GDM1 (cell line): Measurements from ENCODE around the gene ARL13B.
"Not testable (repeated sequence)": the region's sequence is repeated elsewhere in the genome, so short reads cannot be mapped to it uniquely, and the experiment has no call there.

Source experiments
- DNase-seq: peaks from one replicate; lab custom pipeline; 2025; lab: John Stamatoyannopoulos, UW

The ARL13B gene

DNA sequence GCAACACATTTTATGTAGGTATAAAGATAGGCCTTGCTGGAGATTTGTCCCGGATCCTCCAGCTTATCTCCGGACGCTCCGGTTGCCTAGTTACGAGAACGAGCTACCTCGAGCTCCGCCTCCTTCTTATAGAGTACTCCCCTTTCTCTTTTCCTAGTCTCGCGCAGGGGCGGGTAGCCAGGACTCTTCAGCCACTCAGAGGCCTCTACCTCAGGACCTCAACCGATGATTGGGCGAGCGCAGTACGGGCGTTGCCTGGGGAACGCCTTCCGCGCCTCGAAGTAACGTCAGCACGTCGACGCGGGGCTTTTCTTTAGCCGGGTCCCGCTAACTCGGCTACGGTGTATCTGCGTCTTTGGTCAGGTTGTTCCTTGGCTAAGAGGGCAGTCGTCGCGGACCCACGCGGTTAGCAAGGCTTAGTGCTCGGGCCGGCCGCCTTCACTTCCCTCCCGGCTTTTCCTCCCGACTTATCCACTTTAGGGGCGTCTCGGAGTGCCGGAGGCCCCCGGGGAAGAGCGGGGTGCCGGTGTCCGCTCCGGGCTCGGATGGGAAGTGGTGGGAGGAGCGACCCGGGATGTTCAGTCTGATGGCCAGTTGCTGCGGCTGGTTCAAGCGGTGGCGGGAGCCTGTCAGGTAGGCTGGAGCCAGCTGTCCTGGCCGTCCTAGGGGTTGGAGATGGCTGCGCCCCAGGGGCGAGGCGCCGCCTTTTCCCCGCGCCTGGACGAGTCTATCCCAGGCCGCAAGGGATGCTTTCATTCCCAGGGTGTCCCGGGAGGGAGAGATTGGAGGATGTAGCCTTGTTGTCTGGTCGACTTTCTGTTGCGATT, at the start of gene ARL13B:
Gene ARL13B, plus strand, starts transcription at position 306 of the 827 bp plus-strand sequence. Its CDS starts 269 bp downstream, at position 575.
- peak; percentile 94 for DNase-seq

DNA sequence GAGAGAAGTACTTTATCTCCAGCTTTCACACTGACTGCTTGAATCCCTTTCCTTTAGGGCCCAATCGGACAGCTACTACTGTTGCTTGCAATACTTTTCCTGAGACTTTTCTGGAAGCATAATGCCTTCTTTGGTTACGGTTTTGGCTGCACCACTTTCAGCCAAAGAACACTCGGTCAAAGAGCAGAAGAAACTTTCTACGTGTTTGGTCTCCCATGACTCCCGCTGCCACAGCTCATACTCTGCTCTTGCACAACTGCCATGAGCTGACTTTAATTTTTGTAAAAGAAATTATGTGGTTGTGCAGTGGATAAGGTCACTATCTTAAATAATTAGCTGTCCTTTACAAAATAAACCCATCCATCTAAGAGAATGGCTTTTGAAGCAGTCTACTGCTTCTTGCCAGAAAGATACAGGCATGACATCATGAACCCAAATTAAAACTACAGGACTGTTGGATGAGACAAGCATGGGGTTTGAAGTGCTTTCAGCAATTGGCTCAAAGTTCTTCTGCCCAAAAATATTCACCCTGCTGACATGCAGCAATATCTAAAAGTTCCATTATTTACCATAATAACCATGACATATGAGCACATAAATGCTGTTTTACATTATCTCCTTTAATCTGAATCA, 48.2 kb upstream of the ARL13B start:
- no peak for DNase-seq

DNA sequence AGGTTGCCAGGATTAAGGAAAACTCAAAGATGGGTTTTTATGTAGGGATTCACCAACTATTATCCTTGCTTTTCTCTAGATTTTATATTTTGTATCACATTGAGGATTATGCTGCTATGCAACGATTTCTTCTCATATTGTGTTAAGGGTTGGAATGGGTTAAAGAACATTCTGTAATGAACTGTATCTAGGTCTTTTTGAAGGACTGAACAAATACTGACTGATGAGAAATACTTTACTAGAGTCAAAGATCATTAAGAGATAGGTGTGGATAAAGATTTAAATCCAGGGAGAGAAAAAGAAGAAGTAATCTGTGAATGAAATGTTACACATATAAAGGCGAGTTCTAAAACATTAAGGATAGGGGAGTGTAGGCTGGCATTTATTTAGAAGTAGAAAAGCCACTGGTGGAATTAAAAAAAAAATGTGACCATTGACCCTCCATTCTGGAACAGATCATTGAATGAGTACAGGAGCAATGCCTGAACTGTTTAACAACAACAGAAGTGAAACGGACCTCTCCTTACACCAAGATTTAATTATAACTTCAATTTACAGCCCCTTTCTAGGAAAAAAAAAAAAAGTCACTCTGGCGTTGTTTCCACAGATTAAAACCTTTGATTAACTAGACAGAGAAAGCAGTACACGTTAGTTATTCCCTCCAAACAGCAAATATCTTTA, 45.4 kb upstream of the ARL13B start:
- DNase-seq = no peak

DNA sequence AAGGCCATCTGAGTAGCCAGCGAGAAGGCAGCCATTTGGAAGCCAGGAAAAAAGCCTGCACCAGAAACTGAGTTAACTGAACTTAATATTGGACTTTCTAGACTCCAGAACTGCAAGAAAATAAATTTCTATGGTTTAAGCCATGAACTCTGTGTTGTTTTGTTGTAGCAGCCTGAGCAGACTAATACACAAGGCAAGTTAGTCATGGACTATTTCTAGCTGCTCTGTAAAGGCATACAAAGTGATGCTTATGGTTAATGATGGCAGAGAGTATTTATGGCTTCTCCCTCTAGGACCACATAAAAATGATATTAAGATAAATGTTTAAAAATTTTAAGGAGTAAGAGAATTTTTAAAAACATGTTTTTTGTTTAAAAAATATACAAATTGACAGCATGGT, 43.4 kb upstream of the ARL13B start:
- no peak for DNase-seq

DNA sequence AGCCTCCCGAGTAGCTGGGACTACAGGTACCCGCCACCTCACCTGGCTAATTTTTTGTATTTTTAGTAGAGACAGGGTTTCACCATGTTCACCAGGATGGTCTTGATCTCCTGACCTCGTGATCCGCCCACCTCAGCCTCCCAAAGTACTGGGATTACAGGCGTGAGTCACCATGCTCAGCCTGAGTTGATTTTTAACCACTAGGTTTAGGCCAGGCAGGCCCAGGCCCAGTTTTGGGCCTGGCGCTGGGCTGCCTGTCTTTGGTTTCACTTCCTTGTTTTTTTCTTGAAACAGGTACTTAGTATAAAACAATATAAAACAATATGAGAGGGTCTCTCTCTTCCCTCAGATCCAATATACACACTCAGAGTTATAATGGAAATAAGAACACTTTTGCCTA, 42.5 kb upstream of the ARL13B start:
- not testable (repeated sequence) for DNase-seq

DNA sequence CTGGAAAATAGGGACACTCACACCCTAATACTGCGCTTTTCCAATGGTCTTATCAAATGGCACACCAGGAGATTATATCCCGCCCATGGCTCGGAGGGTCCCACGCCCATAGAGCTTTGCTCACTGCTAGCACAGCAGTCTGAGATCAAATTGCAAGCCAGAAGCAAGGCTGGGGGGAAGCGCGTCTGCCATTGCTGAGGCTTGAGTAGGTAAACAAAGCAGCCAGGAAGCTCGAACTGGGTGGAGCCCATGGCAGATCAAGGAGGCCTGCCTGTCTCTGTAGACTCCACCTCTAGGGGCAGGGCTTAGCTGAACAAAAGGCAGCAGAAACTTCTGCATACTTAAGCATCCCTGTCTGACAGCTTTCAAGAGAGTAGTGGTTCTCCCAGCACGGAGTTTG, 30.0 kb upstream of the ARL13B start:
- not testable (repeated sequence) for DNase-seq

DNA sequence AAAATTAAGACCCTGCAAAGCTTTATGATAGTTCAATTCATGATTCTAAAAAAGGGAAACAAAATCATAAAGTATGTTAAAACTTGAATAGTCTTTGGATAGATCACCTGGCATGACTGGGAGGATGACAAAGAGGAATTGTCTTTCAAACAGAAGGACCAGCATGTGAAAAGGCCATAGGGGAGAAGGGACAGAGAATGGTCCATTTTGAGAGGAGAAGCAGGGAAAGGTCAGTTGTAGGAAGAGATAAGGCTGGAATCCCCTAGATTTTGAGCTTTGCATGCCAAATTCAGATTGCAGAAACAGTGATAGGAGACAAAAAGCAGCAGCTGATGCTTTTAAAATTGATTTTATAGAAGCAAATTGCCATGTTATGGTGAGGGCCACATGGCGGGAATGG, 18.9 kb upstream of the ARL13B start:
- no peak for DNase-seq

DNA sequence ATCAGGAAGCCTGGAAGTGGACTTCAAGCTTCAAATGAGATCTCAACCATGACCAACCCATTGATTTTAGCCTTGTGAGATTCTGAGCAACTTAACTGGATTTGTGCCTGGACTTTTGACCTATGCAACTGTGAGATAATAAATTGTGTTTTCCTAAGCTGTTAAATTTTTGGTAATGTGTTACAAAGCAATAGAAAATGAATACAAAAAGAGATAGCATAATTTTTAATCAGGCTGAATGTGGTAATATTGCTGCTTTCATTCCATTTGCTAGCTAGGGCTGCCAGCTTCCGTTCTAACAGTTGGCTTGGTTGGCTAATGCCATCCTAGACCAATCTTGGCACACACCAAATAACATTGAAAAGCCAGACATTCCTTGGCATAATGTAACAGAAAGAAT, 18.5 kb upstream of the ARL13B start:
- DNase-seq = no peak

DNA sequence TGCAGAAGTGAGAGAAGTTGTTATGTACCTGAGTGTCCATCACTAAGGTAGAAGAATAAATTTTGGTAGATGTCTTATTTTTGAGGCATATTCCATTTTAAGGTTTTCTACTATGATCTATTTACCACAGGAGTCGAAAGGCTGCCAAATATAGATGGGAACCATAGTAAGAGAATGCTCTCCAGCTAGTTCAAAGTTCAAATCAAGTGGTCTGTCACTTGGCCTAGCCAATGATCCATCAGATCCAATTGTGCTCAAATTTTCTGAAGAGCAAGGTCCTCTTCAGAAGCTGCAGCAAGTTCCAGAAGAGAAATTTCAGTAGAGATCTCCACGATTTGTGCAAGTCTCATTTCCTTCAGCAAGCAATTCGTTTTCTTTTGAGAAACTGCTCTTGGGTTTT, 17.2 kb upstream of the ARL13B start:
- no peak for DNase-seq

DNA sequence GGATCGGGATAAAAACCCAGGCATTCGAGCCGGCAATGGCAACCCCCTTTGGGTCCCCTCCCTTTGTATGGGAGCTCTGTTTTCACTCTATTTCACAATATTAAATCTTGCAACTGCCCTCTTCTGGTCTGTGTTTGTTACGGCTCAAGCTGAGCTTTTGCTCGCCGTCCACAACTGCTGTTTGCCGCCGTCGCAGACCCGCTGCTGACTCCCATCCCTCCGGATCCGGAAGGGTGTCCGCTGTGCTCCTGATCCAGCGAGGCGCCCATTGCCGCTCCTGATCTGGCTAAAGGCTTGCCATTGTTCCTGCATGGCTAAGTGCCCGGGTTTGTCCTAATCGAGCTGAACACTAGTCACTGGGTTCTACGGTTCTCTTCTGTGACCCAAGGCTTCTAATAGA, 14.8 kb upstream of the ARL13B start:
- not testable (repeated sequence) for DNase-seq

DNA sequence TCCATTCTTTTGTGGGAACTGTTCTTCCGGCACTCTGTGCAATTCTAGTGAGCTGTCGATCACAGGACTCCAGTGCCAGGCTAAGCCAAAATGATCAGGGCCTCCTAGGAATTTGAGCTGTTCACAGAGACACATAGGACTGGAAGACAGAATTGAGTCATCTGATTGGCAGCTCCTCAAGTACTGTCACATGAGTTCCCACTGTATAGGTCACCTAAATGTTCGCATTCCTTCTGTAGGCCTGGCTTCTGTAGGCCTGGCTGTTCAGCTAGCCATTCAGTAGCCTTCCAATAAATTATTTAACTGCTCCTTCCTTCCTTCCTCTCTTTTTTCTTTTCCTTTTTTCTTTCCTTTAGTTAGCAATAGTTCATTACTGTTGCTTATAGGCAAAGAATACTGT, 10.5 kb upstream of the ARL13B start:
- DNase-seq = no peak

DNA sequence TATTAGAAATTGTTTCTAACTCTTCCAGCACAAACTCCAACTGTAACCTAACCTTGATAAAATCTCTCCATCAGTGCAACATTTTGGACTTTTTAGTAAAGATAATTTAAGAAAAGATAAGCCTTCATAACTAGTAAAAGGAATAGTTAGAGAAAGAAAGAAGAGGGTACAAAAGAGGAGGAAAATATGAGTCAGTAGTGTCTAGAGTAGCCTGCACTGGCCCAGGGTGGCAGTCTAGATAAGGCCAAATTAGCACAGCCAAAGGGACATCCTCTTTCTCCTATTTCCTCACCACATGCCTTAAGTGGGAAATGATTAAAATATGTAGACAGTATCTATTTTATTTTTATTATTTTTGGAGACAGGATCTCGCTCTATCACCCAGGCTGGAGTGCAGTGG, 10.0 kb upstream of the ARL13B start:
- no peak for DNase-seq

DNA sequence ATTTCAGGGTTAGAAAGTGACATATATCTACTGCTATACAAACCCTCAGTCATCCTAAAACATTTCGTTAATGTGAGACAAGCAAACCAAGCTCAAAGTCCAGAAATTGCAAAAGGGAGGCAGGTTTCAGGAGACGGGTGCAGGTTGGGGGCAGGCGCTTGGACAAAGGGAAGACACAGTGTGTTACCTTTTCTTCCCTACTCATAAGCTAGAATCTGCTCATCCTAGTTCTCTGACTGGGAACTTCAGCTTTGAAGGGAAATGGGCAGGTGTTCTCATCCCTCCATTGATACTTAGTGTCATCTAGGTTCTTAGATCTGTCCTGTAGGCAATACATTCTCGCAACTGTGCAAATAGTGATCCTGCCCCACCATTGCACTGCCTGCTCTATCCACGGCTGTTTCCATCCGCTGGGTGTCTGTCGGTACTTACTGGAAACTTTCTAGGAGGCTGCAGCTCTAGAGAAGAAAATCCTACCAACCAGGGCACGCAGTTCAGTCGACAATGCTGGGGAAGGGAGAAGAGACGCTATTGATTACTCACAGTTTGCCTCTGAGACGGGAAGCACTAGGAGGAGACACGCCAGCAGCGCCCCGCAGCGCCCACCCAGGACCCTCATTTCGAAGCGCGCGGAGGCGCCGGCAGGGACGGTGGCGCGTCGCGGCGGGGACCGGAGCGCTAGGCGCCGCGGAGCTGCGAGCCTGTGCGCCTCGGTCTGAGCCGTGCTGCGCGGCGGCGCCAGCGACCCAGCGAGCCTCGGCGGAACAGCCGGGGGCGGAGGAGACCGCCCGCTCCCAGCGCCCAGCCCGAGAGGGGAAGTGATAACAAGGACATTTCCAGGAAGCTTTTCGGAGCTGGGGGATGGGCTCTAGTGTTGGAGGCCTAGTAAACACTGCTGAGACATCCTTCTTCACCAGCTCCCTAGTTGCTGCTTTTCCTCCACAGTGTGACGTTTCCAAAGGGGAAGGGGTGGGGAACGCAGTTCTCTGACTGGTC, 6.5 kb upstream of the ARL13B start, which contains the start of gene PROS1:
Gene PROS1, minus strand, starts transcription at position 766 of the 996 bp plus-strand sequence. Its CDS starts 147 bp downstream, at position 619.
- peak; percentile 65 for DNase-seq

DNA sequence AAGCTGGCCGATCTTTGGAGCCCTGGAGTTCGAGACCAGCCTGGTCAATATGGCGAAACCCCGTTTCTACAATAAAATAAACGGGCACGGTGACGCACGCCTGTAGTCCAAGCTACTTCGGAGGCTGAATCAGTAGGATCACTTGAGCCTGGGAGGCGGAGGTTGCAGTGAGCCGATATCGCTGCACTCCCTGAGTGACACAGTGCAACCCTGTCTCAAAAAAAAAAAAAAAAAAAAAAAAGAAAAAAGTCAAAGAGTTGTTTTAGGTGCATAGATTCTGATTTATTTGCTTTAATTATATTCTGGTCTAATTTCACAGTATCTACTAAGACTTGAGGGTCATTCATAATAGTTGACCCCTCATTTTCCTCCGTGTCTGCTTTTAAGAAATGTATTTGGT, 1.7 kb downstream of the ARL13B start:
- no peak for DNase-seq

DNA sequence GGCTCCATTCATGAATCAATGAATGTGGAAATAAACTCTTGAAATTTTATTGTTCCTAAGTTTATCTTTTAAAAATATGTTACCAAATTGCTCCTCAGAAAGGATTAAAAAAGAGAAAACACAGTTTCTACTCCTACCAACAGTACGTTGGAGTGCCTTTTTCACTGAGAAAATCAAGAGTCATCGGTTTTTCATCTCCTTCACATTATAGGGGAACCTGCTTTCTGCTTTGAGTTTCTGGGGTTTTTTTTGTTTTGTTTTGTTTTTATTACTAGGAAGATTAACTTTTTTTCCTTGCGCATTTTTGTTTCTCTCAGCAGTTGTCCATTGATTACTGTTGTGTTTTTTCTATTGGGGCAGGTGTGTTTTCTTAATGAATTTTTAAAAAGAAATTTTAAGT, 3.5 kb downstream of the ARL13B start:
- DNase-seq = no peak

DNA sequence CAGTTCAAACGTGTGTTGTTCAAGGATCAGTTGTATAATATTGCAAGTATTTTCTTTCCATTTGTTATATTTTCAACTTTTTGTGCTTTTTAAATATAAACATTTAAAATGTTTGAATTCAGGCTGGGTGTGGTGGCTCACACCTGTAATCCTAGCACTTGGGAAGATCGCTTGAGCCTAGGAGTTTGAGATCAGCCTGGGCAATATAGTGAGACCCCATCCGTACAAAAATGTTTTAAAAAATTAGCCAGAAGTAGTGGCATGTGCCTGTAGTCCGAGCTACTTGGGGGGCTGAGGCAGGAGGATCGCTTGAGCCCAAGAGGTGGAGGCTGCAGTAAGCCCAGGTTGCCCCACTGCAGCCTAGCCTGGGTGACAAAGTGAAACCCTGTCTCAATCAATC, 4.7 kb downstream of the ARL13B start:
- DNase-seq = no peak

DNA sequence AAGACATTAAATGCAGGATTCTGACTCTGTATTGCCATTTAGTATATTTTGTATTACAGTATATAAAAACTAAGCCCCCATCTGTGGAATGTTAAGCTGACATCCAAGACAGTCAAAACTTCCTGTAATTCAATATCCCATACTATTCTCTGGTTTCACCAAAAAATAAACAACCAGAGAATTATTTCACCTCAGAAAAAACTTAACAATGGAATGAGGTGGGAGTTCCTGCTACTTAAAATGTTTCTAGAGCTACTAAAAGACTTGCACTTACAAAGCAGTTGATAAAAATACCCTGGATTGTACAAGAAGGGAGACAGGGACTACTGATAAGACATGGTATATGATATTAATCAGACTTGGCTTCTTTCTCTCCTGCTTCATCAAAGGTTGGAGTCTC, 8.3 kb downstream of the ARL13B start:
- no peak for DNase-seq

DNA sequence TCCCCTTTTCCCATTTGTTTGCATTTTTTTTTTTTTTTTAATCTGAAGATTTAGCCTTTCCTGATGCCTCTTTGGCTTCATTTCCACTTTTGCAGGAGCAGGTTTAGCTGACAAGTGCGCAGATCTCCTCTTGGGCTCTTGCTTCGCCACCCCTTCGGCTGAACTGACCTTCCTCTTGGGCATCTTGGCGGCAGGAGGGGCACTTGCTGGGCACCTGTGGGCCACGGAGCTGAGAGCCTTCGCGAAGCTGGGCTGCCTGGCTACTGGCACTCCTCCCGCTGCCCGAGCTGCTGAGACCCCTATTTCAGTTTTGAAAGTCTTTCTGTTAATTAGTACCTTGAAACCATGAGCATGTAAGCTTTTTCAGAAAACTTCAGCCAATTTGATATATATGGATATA, 8.8 kb downstream of the ARL13B start:
- no peak for DNase-seq

DNA sequence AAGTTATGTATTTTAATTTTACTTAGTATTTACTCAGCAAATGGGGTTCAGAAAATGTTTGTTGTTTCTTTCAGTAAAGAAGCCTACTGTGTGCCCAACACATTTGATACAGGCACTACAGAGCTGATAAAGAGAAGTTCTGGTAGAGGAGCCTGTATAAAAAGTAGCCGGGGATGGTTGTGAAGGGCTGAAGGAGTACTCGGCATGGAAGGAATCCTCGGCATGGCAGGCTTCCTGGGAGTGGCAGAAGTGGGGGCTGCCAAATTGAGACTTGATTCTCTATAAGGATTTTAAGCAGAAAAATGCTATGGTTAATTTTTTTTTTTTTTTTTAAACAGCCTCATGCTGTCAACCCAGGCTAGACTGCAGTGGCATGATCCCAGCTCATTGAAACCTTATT, 9.3 kb downstream of the ARL13B start:
- no peak for DNase-seq

DNA sequence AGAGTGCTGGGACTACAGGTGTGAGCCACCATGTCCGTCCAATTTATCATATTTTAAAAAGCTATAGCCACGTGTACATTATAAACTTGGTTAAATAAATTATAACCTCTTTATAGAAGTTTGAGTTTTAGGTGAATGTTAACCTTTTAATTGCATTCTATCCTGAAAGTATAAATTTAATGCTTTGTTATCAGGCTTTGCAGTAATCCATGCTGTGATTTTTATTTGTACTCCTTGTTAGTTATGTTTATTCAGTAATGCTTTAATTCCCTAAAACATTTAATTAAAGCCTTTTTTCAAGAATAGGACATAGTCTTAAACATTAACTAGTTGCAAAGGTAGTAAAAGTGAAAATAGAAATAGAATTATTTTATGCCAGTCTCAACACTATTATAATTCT, 11.7 kb downstream of the ARL13B start:
- DNase-seq = no peak

DNA sequence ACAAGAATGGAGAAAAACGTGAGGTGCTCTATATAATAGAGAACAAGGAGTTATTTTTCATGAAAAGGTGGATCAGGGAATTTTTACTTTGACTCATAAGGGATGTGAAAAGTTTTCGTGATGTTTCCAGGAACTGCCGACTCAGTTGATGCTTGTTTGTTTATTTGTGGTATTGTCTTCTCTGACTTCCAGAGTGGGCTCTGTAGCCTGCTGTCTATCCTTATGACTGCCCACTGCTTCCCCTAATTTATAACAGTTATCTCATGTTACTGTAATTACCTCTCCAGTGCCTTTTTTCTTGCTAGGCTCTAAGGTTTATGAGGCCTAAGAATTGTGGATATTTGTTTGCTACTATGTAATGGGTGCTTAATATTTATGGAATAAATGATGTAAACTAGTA, 12.3 kb downstream of the ARL13B start:
- no peak for DNase-seq

DNA sequence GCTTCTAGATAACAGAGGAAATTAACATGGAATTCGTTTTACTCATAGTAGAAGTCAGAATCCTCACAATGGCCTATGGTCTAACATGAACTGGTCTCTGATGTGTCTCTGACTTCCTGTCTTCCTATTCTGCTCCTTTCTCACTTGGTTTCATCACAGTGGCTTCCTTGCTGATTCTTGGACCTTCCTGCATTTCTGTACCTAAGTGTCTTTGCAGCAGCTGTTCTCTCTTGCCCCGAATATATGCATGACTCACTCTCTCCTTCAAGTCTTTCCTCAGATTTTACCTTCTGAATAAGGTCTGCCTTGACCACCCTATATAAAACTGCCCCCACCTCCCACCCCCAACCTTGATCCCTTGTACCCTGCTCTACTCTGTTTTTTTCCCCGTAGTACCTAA, 14.1 kb downstream of the ARL13B start:
- no peak for DNase-seq
